ENCODE results near the gene ANXA8.
"Not testable (repeated sequence)": the region's sequence is repeated elsewhere in the genome, so short reads cannot be mapped to it uniquely, and the experiment has no call there.

- not testable (repeated sequence) for TF ChIP-seq HDAC2 (IDR thresholded peaks at IDR 0.05); POLR2A (IDR thresholded peaks at IDR 0.05; ENCODE audit: low read depth, low read length); CTCF (IDR thresholded peaks at IDR 0.05 in 2 of 3, conservative IDR thresholded peaks at IDR 0.05 in 1 of 3; ENCODE audit: control insufficient read depth in 2 of 3, extremely low read depth in 1 of 3, insufficient read depth in 1 of 3, low read depth in 3 of 3, low read length in 3 of 3); FOXM1 (IDR thresholded peaks at IDR 0.05; ENCODE audit: low read depth, low read length); BCLAF1 (IDR thresholded peaks at IDR 0.05); ATF3 (IDR thresholded peaks at IDR 0.05; ENCODE audit: borderline replicate concordance, extremely low read depth, low read depth, low read length); SMC3 (IDR thresholded peaks at IDR 0.05; ENCODE audit: borderline replicate concordance, low read length); EZH2 (IDR thresholded peaks at IDR 0.05; ENCODE audit: borderline replicate concordance, control insufficient read depth, low read depth, low read length)
These were observed 28.4 kb downstream of the ANXA8 start for GRCh38 chr10:47455350-47456078.

All from GM12878 (cell line).